Epidermal melanocyte (primary cell): ENCODE measurements around the gene NTNG1.
"Not testable (repeated sequence)": the region's sequence is repeated elsewhere in the genome, so short reads cannot be mapped to it uniquely, and the experiment has no call there.

Experiments
- DNase-seq: peaks from one replicate; pipeline ENCODE4 v3.0.0; 2011; ENCODE audit warnings: low spot score; ENCODE audit not compliant: insufficient read length

Gene NTNG1

GRCh38 chr1:107142666-107143065 lies 1.8 kb downstream of the NTNG1 start:
- DNase-seq, result no peak

- DNase-seq, result no peak
Observed at GRCh38 chr1:107145637-107146036, 4.8 kb downstream of the NTNG1 start.

- DNase-seq, result no peak
Observed at GRCh38 chr1:107147843-107148242, 7.0 kb downstream of the NTNG1 start.

GRCh38 chr1:107149946-107150345 lies 9.1 kb downstream of the NTNG1 start:
- DNase-seq, result no peak

- no peak for DNase-seq
Observed at GRCh38 chr1:107151295-107151694, 10.5 kb downstream of the NTNG1 start.

- no peak for DNase-seq
Observed at GRCh38 chr1:107152395-107152794, 11.6 kb downstream of the NTNG1 start.

- no peak for DNase-seq
Observed at GRCh38 chr1:107153014-107153413, 12.2 kb downstream of the NTNG1 start.

GRCh38 chr1:107158496-107158895 lies 17.7 kb downstream of the NTNG1 start:
- DNase-seq, result no peak

- no peak for DNase-seq
Observed at GRCh38 chr1:107158991-107159390, 18.2 kb downstream of the NTNG1 start.

GRCh38 chr1:107162745-107163144 lies 21.9 kb downstream of the NTNG1 start:
- no peak for DNase-seq

- DNase-seq, result not testable (repeated sequence)
Observed at GRCh38 chr1:107164901-107165300, 24.1 kb downstream of the NTNG1 start.

- DNase-seq, result no peak
Observed at GRCh38 chr1:107169615-107170014, 28.8 kb downstream of the NTNG1 start.

- no peak for DNase-seq
Observed at GRCh38 chr1:107171333-107171732, 30.5 kb downstream of the NTNG1 start.

GRCh38 chr1:107172450-107173170 lies 31.8 kb downstream of the NTNG1 start:
- DNase-seq, result no peak

GRCh38 chr1:107175102-107175909 lies 34.5 kb downstream of the NTNG1 start:
- DNase-seq, result no peak

- DNase-seq, result no peak
Observed at GRCh38 chr1:107181253-107181969, 40.6 kb downstream of the NTNG1 start.

GRCh38 chr1:107183011-107183410 lies 42.2 kb downstream of the NTNG1 start:
- no peak for DNase-seq

GRCh38 chr1:107184888-107185287 lies 44.0 kb downstream of the NTNG1 start:
- DNase-seq, result no peak

GRCh38 chr1:107187399-107187798 lies 46.6 kb downstream of the NTNG1 start:
- DNase-seq, result no peak

GRCh38 chr1:107188160-107188559 lies 47.3 kb downstream of the NTNG1 start:
- no peak for DNase-seq

GRCh38 chr1:107194380-107194779 lies 53.5 kb downstream of the NTNG1 start:
- DNase-seq, result no peak

GRCh38 chr1:107195476-107195875 lies 54.6 kb downstream of the NTNG1 start:
- no peak for DNase-seq
